Psoas muscle (tissue), 8 donors: ENCODE data around the gene DNAJB1. TPM values are rescaled to one million over a fixed set of nuclear protein-coding genes. Genes with fewer than 3 reads are reported as not detected.

Source experiments
- ATAC-seq, 4 donors: fragments of 200-7000 bp; cut with Tn5 transposase; one replicate each; pipeline ENCODE4 v1.9.1; 2020; ENCODE audit warnings: moderate library complexity in 3 of 4, mild to moderate bottlenecking in 2 of 4
- DNase-seq, 2 donors: peaks; one replicate each; pipeline ENCODE4 v3.0.0-alpha.2; 2020
- H3K27ac ChIP-seq: fragments of 200-600 bp; one replicate; pipeline ENCODE4 v1.8.0; 2022
- H3K27me3 ChIP-seq, 3 donors: fragments of 200-600 bp in 1 of 3; one replicate each; pipeline versions ENCODE4 v1.6.1 to v1.8.0; 2013 to 2022; ENCODE audit warnings: low read length in 2 of 3, mild to moderate bottlenecking in 2 of 3, moderate library complexity in 1 of 3; ENCODE audit not compliant: insufficient read depth in 3 of 3
- H3K36me3 ChIP-seq, 2 donors: fragments of 200-600 bp in 1 of 2; one replicate each; pipeline versions ENCODE4 v1.6.1 to v1.8.0; 2013 to 2022; ENCODE audit warnings: low read depth in 1 of 2, mild to moderate bottlenecking in 1 of 2, moderate library complexity in 1 of 2; ENCODE audit not compliant: insufficient read depth in 1 of 2
- H3K4me1 ChIP-seq: fragments of 200-600 bp; one replicate; pipeline ENCODE4 v1.8.0; 2022
- H3K4me3 ChIP-seq: fragments of 200-600 bp; one replicate; pipeline ENCODE4 v1.8.0; 2022; ENCODE audit warnings: mild to moderate bottlenecking
- H3K9me3 ChIP-seq: fragments of 200-600 bp; one replicate; pipeline ENCODE4 v1.8.0; 2022
- WGBS, 3 donors: extraction: QIAGEN DNeasy Blood & Tissue Kit; methylation state at CpG; one replicate each; pipeline versions ENCODE4 v1.1.6 to v1.1.7; 2013; 5-methylcytosine and 5-hydroxymethylcytosine counted together
- intact Hi-C, 2 donors: fragments of 100-400 bp; cut with DNase I; formaldehyde crosslinking; loops; one replicate each; pipeline versions ENCODE4 v1.11.0 to v1.14.2; 2022
- polyA plus RNA-seq, 3 donors: library from polyadenylated mRNA; stranded (reverse); fragments of 200-250 nt; gene quantifications; one replicate each; pipeline ENCODE4 v1.2.3, GENCODE V29; 2013
- total RNA-seq, 4 donors: library from RNA; stranded (reverse); fragmentation: NEBNext Ultra II Directional in 2 of 4; extraction: Animal tissue kit (Norgen Biotek cat#: 25700) in 2 of 4; gene quantifications; one replicate each; pipeline versions ENCODE4 v1.2.1 to v1.2.4, GENCODE V29; 2021 to 2023
- TF ChIP-seq, protein P1 (sequence below): fragments of 200-600 bp; IDR thresholded peaks from one replicate; pipeline ENCODE4 v1.8.0; 2022; ENCODE audit warnings: antibody characterized with exemption
- donor health status: healthy with polysubstance abuse.
- donor health status: DM: no; HTN: no; CAD: no; lungs with moderate emphysema.
- donor health status: Bipolar disorder and iron deficiency.
- donor health status: healthy.
- donor health status: DM: yes; HTN: yes; CAD: no.
- donor health status: DM: no; HTN: no; CAD: no.
- donor health status: DM: no; HTN: no; CAD: no.
- donor health status: DM: yes; HTN: yes; CAD: no.

DNAJB1 gene
- total and polyA plus RNA-seq, 7 donors = 20.8 to 105 (median 32.6) TPM

DNA sequence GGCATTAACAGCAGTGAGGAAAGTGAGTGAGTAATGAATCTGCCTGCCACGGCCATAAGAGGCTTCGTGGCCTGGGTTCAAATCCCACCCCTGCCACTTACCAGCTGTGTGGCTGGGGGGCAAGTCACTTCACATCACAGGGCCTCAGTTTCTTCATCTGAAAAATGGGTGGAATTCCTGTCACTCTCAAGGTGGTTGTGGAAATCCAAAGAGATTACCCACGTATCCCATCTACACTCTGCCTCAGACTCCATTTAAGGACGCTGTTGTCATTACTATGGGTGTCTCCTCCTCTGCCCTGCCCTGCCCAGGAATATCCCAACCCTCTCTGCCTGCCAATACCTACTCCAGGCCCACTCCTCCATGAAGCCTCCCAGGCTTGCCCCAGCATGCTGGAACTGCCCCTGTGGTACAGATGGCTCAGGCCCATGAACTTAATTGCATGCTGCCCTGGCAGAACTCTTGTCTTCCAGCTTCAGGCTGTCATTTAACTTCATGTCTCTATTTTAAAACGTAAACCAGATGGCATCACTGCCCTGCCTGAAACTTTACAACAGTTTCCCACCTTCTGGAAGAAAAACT is 25.4 kb downstream of the DNAJB1 start:
- Histone ChIP-seq H3K27me3 (no peaks in the 10 kb centered on the region), H3K9me3 (no peaks in the 10 kb centered on the region), H3K36me3 (peaks cover 5 to 37% of the 10 kb centered on the region in 2 donors), H3K27ac (no peak overlapping the region), H3K4me1 (peaks cover 11% of the 10 kb centered on the region), H3K4me3 (no peak overlapping the region)
- TF ChIP-seq, protein P1, sequence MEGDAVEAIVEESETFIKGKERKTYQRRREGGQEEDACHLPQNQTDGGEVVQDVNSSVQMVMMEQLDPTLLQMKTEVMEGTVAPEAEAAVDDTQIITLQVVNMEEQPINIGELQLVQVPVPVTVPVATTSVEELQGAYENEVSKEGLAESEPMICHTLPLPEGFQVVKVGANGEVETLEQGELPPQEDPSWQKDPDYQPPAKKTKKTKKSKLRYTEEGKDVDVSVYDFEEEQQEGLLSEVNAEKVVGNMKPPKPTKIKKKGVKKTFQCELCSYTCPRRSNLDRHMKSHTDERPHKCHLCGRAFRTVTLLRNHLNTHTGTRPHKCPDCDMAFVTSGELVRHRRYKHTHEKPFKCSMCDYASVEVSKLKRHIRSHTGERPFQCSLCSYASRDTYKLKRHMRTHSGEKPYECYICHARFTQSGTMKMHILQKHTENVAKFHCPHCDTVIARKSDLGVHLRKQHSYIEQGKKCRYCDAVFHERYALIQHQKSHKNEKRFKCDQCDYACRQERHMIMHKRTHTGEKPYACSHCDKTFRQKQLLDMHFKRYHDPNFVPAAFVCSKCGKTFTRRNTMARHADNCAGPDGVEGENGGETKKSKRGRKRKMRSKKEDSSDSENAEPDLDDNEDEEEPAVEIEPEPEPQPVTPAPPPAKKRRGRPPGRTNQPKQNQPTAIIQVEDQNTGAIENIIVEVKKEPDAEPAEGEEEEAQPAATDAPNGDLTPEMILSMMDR = no peak
- WGBS, 3 donors = 70 to 85% (median 77%) methylated on average over 5 of the region's 5 CpGs
- no peak for ATAC-seq
- intact Hi-C loops = no loop called here
- DNase-seq = no peak

DNA sequence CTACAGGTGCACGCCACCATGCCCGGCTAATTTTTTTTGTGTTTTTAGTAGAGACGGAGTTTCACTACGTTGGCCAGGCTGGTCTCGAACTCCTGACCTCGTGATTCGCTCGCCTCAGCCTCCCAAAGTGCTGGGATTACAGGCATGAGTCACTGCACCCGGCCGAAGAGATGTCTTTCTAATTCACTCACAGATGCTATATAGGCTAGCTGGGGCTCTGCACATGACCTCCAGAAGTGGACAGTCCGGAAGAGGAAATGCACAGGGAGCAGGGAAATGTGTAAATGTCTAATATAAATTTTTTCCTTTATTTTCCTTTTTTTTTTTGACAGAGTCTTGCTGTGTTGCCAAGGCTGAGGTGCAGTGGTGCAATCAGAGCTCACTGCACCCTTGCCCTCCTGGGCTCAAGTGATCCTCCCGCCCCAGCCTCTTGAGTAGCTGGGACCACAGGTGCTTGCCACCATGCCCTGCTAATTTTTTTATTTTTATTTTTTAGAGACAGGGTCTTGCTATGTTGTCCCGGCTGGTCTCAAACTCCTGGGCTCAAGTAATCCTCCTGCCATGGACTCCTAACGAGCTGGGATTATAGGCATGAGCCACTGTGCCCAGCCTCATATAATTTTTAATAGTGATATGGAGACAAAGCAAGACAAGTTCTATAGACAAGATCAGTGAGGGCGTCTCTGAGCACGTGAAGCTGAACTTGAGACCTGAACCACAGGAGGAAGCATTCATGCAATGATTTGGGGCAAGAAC is 30.6 kb downstream of the DNAJB1 start:
- H3K27ac ChIP-seq = no peak overlapping the region
- H3K27me3 ChIP-seq = no peaks in the 10 kb centered on the region
- WGBS, 3 donors = 94 to 95% (median 95%) methylated on average over 16 of the region's 16 CpGs
- H3K9me3 ChIP-seq = no peaks in the 10 kb centered on the region
- no peak overlapping the region for H3K4me3 ChIP-seq
- intact Hi-C loops = loop anchor here in 1 of 2 donors (10.0 kb wide), 1 partner anchor 333 kb away; no protein-coding TSS in a partner anchor
- TF ChIP-seq, protein P1 = no peak
- H3K4me1 ChIP-seq = no peaks in the 10 kb centered on the region
- no peak for DNase-seq
- H3K36me3 ChIP-seq = peaks cover 5 to 45% of the 10 kb centered on the region in 2 donors
- no peak for ATAC-seq

DNA sequence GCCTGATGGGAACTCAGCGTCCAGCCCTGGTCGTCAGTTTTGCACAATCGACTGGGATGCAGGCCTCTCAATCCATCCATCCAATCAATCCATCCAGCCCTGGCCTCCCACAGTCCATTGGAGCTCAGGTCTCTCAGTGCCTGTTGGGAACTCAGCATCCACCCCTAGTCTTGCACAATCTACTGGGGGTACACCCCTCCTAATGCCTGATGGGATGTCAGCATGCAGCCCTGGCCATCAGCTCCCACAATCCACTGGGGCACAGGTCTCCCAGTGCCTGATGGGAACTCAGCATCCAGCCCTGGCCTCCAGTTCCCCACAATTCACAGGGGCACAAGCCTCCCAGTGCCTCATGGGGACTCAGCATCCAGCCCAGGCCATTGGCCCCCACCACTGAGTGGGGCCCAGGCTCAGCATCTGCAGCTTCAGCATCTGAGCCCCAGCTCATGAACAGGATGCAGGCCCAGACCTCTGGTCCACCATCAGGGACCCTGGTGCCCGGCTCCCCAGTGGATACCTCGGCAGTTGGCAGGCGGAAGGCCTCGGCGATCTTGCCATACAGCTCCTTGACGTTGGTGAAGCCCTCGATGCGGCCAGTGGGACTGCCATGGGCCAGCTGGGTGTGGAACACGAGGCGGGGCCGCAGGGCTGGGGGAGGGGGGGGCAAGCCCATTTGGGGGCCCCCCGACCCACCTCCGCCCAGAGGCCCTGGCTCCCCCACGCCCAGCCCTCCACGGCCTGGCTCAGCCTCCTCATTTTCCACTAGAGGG is 35.8 kb downstream of the DNAJB1 start:
- Histone ChIP-seq H3K4me1 (no peaks in the 10 kb centered on the region), H3K27ac (no peak overlapping the region), H3K36me3 (peaks cover 7 to 38% of the 10 kb centered on the region in 2 donors), H3K27me3 (peaks cover 0 to 6% (median 0%) of the 10 kb centered on the region in 3 donors), H3K9me3 (no peaks in the 10 kb centered on the region), H3K4me3 (no peak overlapping the region)
- 89 to 95% (median 89%) methylated on average over 13 to 18 of the region's 18 CpGs for WGBS, 3 donors
- no peak for DNase-seq
- intact Hi-C loops = loop anchor here in 1 of 2 donors (10.0 kb wide), 1 partner anchor 328 kb away; no protein-coding TSS in a partner anchor
- ATAC-seq = no peak
- TF ChIP-seq, protein P1 = no peak

DNA sequence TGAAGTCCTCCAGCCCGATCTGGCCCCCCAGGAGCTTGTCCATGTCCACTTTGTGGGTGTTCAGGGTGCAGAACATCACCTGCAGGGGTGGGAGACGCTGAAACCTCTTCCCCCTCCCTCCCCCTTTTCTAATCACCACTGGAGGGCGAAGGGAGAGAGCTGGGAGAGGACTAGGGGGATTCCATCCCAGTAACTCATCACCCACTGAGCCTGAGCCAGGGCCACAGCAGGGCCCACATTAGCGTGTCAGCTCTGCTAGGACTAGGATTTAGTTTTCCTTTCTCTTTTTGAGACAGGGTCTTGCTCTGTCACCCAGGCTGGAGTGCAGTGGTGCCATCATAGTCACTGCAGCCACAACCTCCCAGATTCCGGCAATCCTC is 37.5 kb downstream of the DNAJB1 start:
- Histone ChIP-seq H3K4me1 (no peaks in the 10 kb centered on the region), H3K4me3 (no peak overlapping the region), H3K36me3 (peaks cover 8 to 34% of the 10 kb centered on the region in 2 donors), H3K9me3 (no peaks in the 10 kb centered on the region), H3K27ac (no peak overlapping the region), H3K27me3 (peaks cover 0 to 10% (median 6%) of the 10 kb centered on the region in 3 donors)
- ATAC-seq (no peak), DNase-seq (no peak)
- intact Hi-C loops = loop anchor here in 1 of 2 donors (10.0 kb wide), 1 partner anchor 326 kb away; no protein-coding TSS in a partner anchor
- TF ChIP-seq, protein P1 = no peak
- whole genome bisulfite sequencing, 3 donors = 90 to 94% (median 90%) methylated on average over 5 of the region's 5 CpGs
